Osteocyte (in vitro differentiated cells): ENCODE results near the gene ATF6. TPM values are rescaled to one million over a fixed set of nuclear protein-coding genes. Genes with fewer than 3 reads are reported as not detected.

ENCODE experiments used
- DNase-seq: peaks from one replicate; pipeline ENCODE4 v3.0.0; 2021; ENCODE audit warnings: mixed read lengths; ENCODE audit not compliant: unreplicated experiment; ENCODE audit errors: extremely low spot score
- H3K27ac Mint-ChIP-seq: one replicate; pipeline ENCODE4 v1.8.0; 2021; ENCODE audit warnings: mild to moderate bottlenecking, mixed read lengths; ENCODE audit not compliant: unreplicated experiment
- H3K27me3 Mint-ChIP-seq: one replicate; pipeline ENCODE4 v1.8.0; 2021; ENCODE audit warnings: mixed read lengths; ENCODE audit not compliant: unreplicated experiment
- H3K36me3 Mint-ChIP-seq: one replicate; pipeline ENCODE4 v1.8.0; 2021; ENCODE audit warnings: mixed read lengths; ENCODE audit not compliant: unreplicated experiment
- H3K4me1 Mint-ChIP-seq: one replicate; pipeline ENCODE4 v1.8.0; 2021; ENCODE audit warnings: mixed read lengths; ENCODE audit not compliant: unreplicated experiment
- H3K4me3 Mint-ChIP-seq: one replicate; pipeline ENCODE4 v1.8.0; 2021; ENCODE audit warnings: mild to moderate bottlenecking, moderate library complexity, mixed read lengths; ENCODE audit not compliant: unreplicated experiment
- H3K9me3 Mint-ChIP-seq: one replicate; pipeline ENCODE4 v1.8.0; 2021; ENCODE audit warnings: mixed read lengths; ENCODE audit not compliant: unreplicated experiment
- CTCF ChIP-seq: fragments of 200-600 bp; sonication (generic); IDR thresholded peaks from 2 replicates; pipeline ENCODE4 v1.5.0; 2021; ENCODE audit warnings: antibody characterized with exemption, mild to moderate bottlenecking, moderate library complexity
- total RNA-seq: library from RNA; stranded (reverse); gene quantifications from 2 replicates; pipeline ENCODE4 v1.2.1, GENCODE V29; 2021

Gene ATF6
- total RNA-seq, 1 donor from 2014 or later = 29.7 TPM

GRCh38 chr1:161838885-161839284 lies 72.8 kb downstream of the ATF6 start:
- no peak for TF ChIP-seq CTCF
- peaks cover 21% of the 10 kb centered on the region for H3K36me3 Mint-ChIP-seq
- DNase-seq = no peak
- no peak overlapping the region for H3K27ac Mint-ChIP-seq
- no peaks in the 10 kb centered on the region for H3K27me3 Mint-ChIP-seq
- H3K4me3 Mint-ChIP-seq = no peak overlapping the region
- peaks cover 4% of the 10 kb centered on the region for H3K9me3 Mint-ChIP-seq
- H3K4me1 Mint-ChIP-seq = no peaks in the 10 kb centered on the region

GRCh38 chr1:161839591-161839990 lies 73.5 kb downstream of the ATF6 start:
- Mint-ChIP-seq H3K27ac (no peak overlapping the region), H3K4me1 (no peaks in the 10 kb centered on the region), H3K4me3 (no peak overlapping the region), H3K9me3 (peaks cover 4% of the 10 kb centered on the region), H3K36me3 (peaks cover 22% of the 10 kb centered on the region), H3K27me3 (no peaks in the 10 kb centered on the region)
- no peak for DNase-seq
- no peak for TF ChIP-seq CTCF

- Mint-ChIP-seq H3K27me3 (no peaks in the 10 kb centered on the region), H3K4me3 (no peak overlapping the region), H3K27ac (no peak overlapping the region), H3K9me3 (peaks cover 4% of the 10 kb centered on the region), H3K4me1 (no peaks in the 10 kb centered on the region), H3K36me3 (peaks cover 25% of the 10 kb centered on the region)
- TF ChIP-seq CTCF = no peak
- no peak for DNase-seq
Observed at GRCh38 chr1:161840363-161840762, 74.2 kb downstream of the ATF6 start.

GRCh38 chr1:161843156-161843555 lies 77.0 kb downstream of the ATF6 start:
- no peaks in the 10 kb centered on the region for H3K4me1 Mint-ChIP-seq
- no peak overlapping the region for H3K27ac Mint-ChIP-seq
- TF ChIP-seq CTCF = no peak
- H3K4me3 Mint-ChIP-seq = no peak overlapping the region
- peaks cover 30% of the 10 kb centered on the region for H3K36me3 Mint-ChIP-seq
- H3K9me3 Mint-ChIP-seq = peaks cover 4% of the 10 kb centered on the region
- no peaks in the 10 kb centered on the region for H3K27me3 Mint-ChIP-seq
- no peak for DNase-seq

- H3K4me3 Mint-ChIP-seq = no peak overlapping the region
- H3K27me3 Mint-ChIP-seq = no peaks in the 10 kb centered on the region
- peaks cover 4% of the 10 kb centered on the region for H3K9me3 Mint-ChIP-seq
- H3K4me1 Mint-ChIP-seq = peaks cover 12% of the 10 kb centered on the region
- H3K36me3 Mint-ChIP-seq = peaks cover 31% of the 10 kb centered on the region
- DNase-seq = no peak
- no peak overlapping the region for H3K27ac Mint-ChIP-seq
- TF ChIP-seq CTCF = no peak
Observed at GRCh38 chr1:161844696-161845095, 78.6 kb downstream of the ATF6 start.
